ENCODE results near the gene ST8SIA6. TPM values are rescaled to one million over a fixed set of nuclear protein-coding genes. Genes with fewer than 3 reads are reported as not detected.
A peak's percentile ranks its signal among the peaks of the same experiment; 100 is the strongest.
"Not testable (repeated sequence)": the region's sequence is repeated elsewhere in the genome, so short reads cannot be mapped to it uniquely, and the experiment has no call there.

The ST8SIA6 gene
- total RNA-seq = 0.53 and 0.79 TPM in 2 replicates

- no peak for DNase-seq (ENCODE audit: low read depth, low spot score)
Observed at GRCh38 chr10:17454161-17455014, at the start of gene ST8SIA6. Gene ST8SIA6, minus strand, starts transcription at chr10:17454595. Its CDS starts 340 bp downstream, at chr10:17454255.

- no peak for DNase-seq (ENCODE audit: low read depth, low spot score)
Observed at GRCh38 chr10:17503795-17504194, 49.4 kb upstream of the ST8SIA6 start.

- no peak for DNase-seq (ENCODE audit: low read depth, low spot score)
Observed at GRCh38 chr10:17502814-17503213, 48.4 kb upstream of the ST8SIA6 start.

GRCh38 chr10:17499014-17499413, 44.6 kb upstream of the ST8SIA6 start:
- not testable (repeated sequence) for DNase-seq (ENCODE audit: low read depth, low spot score)

GRCh38 chr10:17497446-17498030, 43.1 kb upstream of the ST8SIA6 start:
- DNase-seq (ENCODE audit: low read depth, low spot score) = no peak

- DNase-seq (ENCODE audit: low read depth, low spot score) = no peak
Observed at GRCh38 chr10:17494626-17495260, 40.3 kb upstream of the ST8SIA6 start.

- DNase-seq (ENCODE audit: low read depth, low spot score) = no peak
Observed at GRCh38 chr10:17488848-17489247, 34.5 kb upstream of the ST8SIA6 start.

GRCh38 chr10:17483079-17483478, 28.7 kb upstream of the ST8SIA6 start:
- DNase-seq (ENCODE audit: low read depth, low spot score) = no peak

GRCh38 chr10:17479822-17480221, 25.4 kb upstream of the ST8SIA6 start:
- DNase-seq (ENCODE audit: low read depth, low spot score) = no peak

GRCh38 chr10:17479015-17479615, 24.7 kb upstream of the ST8SIA6 start:
- no peak for DNase-seq (ENCODE audit: low read depth, low spot score)

GRCh38 chr10:17476073-17476472, 21.7 kb upstream of the ST8SIA6 start:
- DNase-seq (ENCODE audit: low read depth, low spot score) = no peak

GRCh38 chr10:17475661-17476060, 21.3 kb upstream of the ST8SIA6 start:
- peak; percentile 70 for DNase-seq (ENCODE audit: low read depth, low spot score)

GRCh38 chr10:17474595-17475323, 20.4 kb upstream of the ST8SIA6 start:
- no peak for DNase-seq (ENCODE audit: low read depth, low spot score)

- DNase-seq (ENCODE audit: low read depth, low spot score) = no peak
Observed at GRCh38 chr10:17473228-17473950, 19.0 kb upstream of the ST8SIA6 start.

- DNase-seq (ENCODE audit: low read depth, low spot score) = no peak
Observed at GRCh38 chr10:17472481-17473227, 18.3 kb upstream of the ST8SIA6 start.

GRCh38 chr10:17470246-17470645, 15.9 kb upstream of the ST8SIA6 start:
- DNase-seq (ENCODE audit: low read depth, low spot score) = no peak

- DNase-seq (ENCODE audit: low read depth, low spot score) = no peak
Observed at GRCh38 chr10:17465328-17466125, 11.1 kb upstream of the ST8SIA6 start.

GRCh38 chr10:17464545-17464944, 10.2 kb upstream of the ST8SIA6 start:
- DNase-seq (ENCODE audit: low read depth, low spot score) = no peak

GRCh38 chr10:17460756-17461155, 6.4 kb upstream of the ST8SIA6 start:
- no peak for DNase-seq (ENCODE audit: low read depth, low spot score)

Measured in pulmonary artery endothelial cell (primary cell).